SKM-1 (cell line): ENCODE measurements around the gene TBX18.

Source experiments
- DNase-seq: peaks from one replicate; lab custom pipeline; 2025; ENCODE audit not compliant: unreplicated experiment; lab: John Stamatoyannopoulos, UW

The TBX18 gene

GRCh38 chr6:84773133-84773430 is 8.7 kb upstream of the TBX18 start:
- DNase-seq, result no peak

- DNase-seq, result no peak
Observed at GRCh38 chr6:84772428-84773132, 8.2 kb upstream of the TBX18 start.

GRCh38 chr6:84771756-84772356 is 7.5 kb upstream of the TBX18 start:
- no peak for DNase-seq

GRCh38 chr6:84771125-84771755 is 6.8 kb upstream of the TBX18 start:
- DNase-seq, result no peak

GRCh38 chr6:84770521-84770920 is 6.1 kb upstream of the TBX18 start:
- DNase-seq, result no peak

GRCh38 chr6:84769306-84769705 is 4.9 kb upstream of the TBX18 start:
- no peak for DNase-seq

- DNase-seq, result no peak
Observed at GRCh38 chr6:84768442-84769174, 4.2 kb upstream of the TBX18 start.

- no peak for DNase-seq
Observed at GRCh38 chr6:84767526-84768201, 3.3 kb upstream of the TBX18 start.

GRCh38 chr6:84766799-84767525 is 2.6 kb upstream of the TBX18 start:
- no peak for DNase-seq

GRCh38 chr6:84766118-84766798 is 1.9 kb upstream of the TBX18 start:
- DNase-seq, result no peak

GRCh38 chr6:84763886-84764331 is 489 bp downstream of the TBX18 start:
- no peak for DNase-seq

GRCh38 chr6:84763003-84763885 is 1.2 kb downstream of the TBX18 start:
- no peak for DNase-seq

GRCh38 chr6:84762220-84763002 is 2.0 kb downstream of the TBX18 start:
- DNase-seq, result no peak

GRCh38 chr6:84758486-84758885 is 5.9 kb downstream of the TBX18 start:
- DNase-seq, result no peak

GRCh38 chr6:84756877-84757276 is 7.5 kb downstream of the TBX18 start:
- no peak for DNase-seq

- no peak for DNase-seq
Observed at GRCh38 chr6:84756466-84756865, 7.9 kb downstream of the TBX18 start.

GRCh38 chr6:84753173-84753572 is 11.2 kb downstream of the TBX18 start:
- DNase-seq, result no peak

GRCh38 chr6:84752118-84752850 is 12.1 kb downstream of the TBX18 start:
- DNase-seq, result no peak
